Epithelial cell of proximal tubule (primary cell): ENCODE results near the gene AHNAK2. TPM values are rescaled to one million over a fixed set of nuclear protein-coding genes. Genes with fewer than 3 reads are reported as not detected.
A peak's percentile ranks its signal among the peaks of the same experiment; 100 is the strongest.

Experiments used
- DNase-seq: peaks from one replicate; pipeline ENCODE4 v3.0.0-alpha.2; 2011; ENCODE audit warnings: low read depth
- H3K4me3 ChIP-seq: 2 replicates; pipeline ENCODE4 v1.5.1; 2011; ENCODE audit warnings: low read depth, mild to moderate bottlenecking, low read length
- CTCF ChIP-seq: conservative IDR thresholded peaks from 2 replicates; pipeline ENCODE4 v1.5.1; 2012; ENCODE audit warnings: low read depth, mild to moderate bottlenecking, low read length
- total RNA-seq: library from RNA; depleted of rRNA; stranded (reverse); fragments of >200 nt; gene quantifications from 2 replicates; pipeline ENCODE4 v1.2.3, GENCODE V29; 2015

Gene AHNAK2
- total RNA-seq, 1 donor from 2014 or later, result 20.8 TPM

DNA sequence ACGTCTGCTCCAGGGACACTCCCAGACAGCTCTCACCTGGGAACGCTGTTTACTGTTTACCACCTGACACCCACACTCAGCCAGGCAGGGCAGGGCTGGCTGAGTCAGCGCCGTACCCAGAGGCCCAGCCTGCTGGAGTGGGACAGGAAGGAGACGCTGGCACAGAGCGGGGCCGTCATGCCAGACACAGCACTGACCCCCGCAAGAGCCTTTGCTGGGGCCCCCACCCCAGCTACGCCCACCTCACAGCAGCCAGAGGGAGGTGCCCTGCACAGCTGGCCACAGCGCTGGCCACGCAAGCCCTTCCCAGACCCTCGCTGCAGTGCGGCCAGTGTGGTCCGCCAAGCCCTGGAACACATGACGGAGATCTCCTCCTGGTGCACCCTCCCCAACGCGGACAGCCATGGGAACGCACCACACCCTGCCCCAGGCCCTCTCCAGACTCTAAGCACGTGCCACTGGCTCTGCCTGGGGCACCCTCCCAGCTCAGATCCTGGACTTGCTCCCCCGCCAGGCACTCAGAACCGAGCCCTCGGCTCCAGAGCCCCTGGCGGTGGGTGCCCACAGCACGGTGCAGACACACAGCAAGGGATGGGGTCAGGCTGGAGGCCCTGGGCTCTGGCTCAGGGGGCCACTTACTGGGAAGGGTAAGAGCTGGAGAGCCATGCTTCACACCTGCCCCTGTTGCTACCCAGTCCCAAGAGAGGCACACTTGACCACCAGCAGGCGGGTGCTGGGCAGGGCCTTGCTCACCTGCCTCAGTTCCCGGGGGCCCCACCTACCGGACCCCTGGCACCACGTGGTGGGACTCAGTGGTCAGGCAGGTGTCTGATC is 5.7 kb downstream of the AHNAK2 start:
- TF ChIP-seq CTCF, result peak; percentile 12
- no peak for DNase-seq
- peak overlapping the region; percentile 21 for H3K4me3 ChIP-seq

DNA sequence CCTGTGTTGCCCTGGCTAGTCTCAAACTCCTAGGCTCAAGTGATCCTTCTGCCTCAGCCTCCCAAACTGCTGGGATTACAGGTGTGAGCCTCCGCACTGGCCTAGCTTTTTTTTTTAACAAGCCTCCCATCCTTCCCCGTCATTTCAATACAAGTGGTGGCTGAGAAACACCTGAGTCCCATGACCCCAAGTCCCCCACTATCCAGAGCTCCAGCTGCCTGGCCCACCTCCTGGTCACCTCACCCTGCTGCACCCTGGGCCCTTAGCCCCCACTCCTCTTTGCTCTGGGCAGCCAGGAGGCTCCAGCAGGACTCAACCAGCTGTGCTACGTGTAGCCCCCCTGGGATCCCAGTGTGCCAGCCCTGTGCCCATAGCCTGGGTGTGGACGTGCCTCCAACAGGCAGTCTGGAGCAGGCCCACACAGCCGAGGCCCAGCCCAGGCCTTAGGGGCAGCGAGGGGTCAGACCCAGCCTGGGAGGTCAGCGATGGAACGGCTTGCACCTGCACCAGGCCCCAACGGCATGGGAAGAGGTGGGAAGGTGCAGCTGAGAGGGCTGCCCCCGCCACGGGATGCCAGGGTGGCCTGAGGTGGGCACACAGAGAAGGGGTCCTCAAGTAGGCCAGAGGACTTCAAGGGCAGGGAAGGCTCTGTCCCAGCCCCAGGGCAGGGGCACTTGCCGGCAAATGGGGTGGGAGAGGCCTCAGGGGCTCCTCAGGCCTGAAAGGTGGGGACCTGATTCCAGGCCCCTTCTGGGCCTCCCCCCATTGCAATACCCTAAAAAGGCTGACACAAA is 6.5 kb downstream of the AHNAK2 start:
- TF ChIP-seq CTCF, result no peak
- DNase-seq, result no peak
- H3K4me3 ChIP-seq, result no peak overlapping the region

DNA sequence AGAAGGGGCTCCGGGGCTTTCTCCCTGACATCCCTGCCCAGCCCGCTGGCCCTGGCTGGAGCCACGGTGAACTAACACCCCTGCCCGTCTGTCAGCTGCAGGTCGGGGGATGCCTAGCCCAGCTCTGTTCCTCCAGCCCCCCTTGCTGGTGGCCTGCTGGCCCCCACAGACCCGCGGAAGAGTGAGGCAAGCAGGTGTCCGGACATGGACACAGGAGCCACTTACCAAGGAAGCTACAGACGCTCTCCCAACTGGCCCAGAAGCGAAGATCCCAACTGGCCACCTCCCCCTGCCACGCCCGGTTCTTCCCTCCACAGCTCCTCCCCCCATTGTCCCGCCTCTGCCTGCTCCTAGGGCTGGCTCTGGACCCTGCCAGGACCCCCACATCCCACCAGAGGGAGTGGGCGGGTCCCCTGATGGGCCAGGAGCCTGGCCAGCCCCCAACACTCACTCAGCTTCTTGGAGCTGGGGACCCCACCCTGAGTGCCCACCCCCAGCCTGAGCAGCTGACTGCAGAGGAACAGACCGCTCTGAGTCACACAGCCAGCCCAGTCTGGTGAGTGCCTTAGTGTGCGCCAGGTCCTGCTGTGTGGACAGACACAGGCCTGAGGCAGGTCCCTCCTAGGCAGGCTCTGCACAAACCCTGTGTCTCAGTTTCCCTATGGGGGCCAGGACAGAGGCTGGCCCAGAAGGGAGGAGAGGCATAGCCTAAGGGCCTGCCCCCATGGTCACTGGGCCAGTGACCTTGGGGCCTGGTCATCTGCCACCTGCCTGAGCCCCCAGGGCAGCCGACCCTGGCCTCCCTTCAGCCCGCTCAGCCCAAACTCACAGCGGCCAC is 7.7 kb downstream of the AHNAK2 start:
- peak overlapping the region; percentile 30 for H3K4me3 ChIP-seq
- TF ChIP-seq CTCF, result no peak
- no peak for DNase-seq

- H3K4me3 ChIP-seq, result peak overlapping the region; percentile 30
These were observed 8.4 kb downstream of the AHNAK2 start for GRCh38 chr14:104969741-104970230.

GRCh38 chr14:104968541-104969401 is 9.4 kb downstream of the AHNAK2 start:
- no peak for DNase-seq
- peak overlapping the region; percentile 31 for H3K4me3 ChIP-seq
- no peak for TF ChIP-seq CTCF

More at GRCh38 chr14:104969741-104970230, 8.4 kb downstream of the AHNAK2 start:
- no peak for DNase-seq
- no peak for TF ChIP-seq CTCF

DNA sequence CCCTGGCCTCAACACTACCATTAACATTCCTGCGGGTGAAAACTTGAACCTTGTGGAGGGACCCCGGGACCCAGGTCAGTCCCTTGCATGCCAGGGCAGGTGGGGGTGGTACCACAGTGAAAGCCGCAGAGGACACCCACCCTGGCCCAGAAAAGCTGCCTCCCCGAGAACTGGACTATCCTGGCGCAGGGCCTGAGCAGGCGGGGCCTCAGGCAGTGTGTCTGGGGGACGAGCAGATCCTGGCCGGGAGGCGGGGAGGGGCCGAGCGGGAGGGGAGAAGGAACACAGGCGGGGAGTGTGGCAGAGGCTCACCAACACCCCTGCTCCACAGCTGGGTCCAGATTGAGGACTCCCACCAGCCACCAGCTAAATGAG is 10.0 kb downstream of the AHNAK2 start:
- no peak for TF ChIP-seq CTCF
- no peak for DNase-seq

More for the DNA sequence above, 10.0 kb downstream of the AHNAK2 start:
- peak overlapping the region; percentile 31 for H3K4me3 ChIP-seq
